Endothelial cell of hepatic sinusoid (primary cell): Measurements from ENCODE around the gene DPF1.
"Not testable (repeated sequence)": the region's sequence is repeated elsewhere in the genome, so short reads cannot be mapped to it uniquely, and the experiment has no call there.

ENCODE experiments used
- in situ Hi-C: cut with HindIII; loops from 2 replicates; pipeline ENCODE4 v1.10.0; 2017; ENCODE audit warnings: low sequenced_read_pairs

Gene DPF1

GRCh38 chr19:38251564-38252051 lies 27.6 kb upstream of the DPF1 start:
- in situ Hi-C loops, result loop anchor here (5.0 kb wide), 2 partner anchors 66 to 276 kb away; partner anchors contain the start of genes KCNK6 and YIF1B

- in situ Hi-C loops, result loop anchor here (5.0 kb wide), 2 partner anchors 66 to 276 kb away; partner anchors contain the start of genes KCNK6 and YIF1B
These were observed 27.0 kb upstream of the DPF1 start for GRCh38 chr19:38250821-38251563.

DNA sequence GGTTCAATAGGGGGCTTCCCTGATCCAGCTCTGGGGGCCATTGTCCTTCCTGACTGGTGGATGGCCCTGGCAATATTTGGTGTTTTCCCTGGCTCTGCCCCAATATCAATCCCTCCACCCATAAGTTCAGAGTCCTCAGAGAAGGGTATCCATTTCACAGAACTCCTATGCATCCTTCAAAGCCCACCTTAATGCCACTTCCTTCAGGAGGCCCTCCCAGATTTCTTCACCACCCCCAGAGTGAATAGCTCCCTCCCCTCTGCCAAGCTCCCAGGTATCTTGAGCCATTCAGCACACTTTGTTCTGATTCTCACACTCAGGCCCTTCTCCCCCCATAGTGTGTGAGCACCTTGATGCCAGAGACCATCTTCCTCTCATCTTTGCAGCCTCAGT lies 26.4 kb upstream of the DPF1 start:
- in situ Hi-C loops, result loop anchor here (5.0 kb wide), 2 partner anchors 67 to 277 kb away; partner anchors contain the start of genes KCNK6 and YIF1B

GRCh38 chr19:38248421-38248820 lies 24.4 kb upstream of the DPF1 start:
- in situ Hi-C loops, result no loop called here

- in situ Hi-C loops, result no loop called here
These were observed 23.8 kb upstream of the DPF1 start for GRCh38 chr19:38247734-38248268.

- in situ Hi-C loops, result no loop called here
These were observed 23.1 kb upstream of the DPF1 start for GRCh38 chr19:38247126-38247525.

GRCh38 chr19:38245826-38246498 lies 21.9 kb upstream of the DPF1 start:
- in situ Hi-C loops, result no loop called here

- in situ Hi-C loops, result no loop called here
These were observed 19.3 kb upstream of the DPF1 start for GRCh38 chr19:38243279-38243673.

GRCh38 chr19:38239816-38240215 lies 15.8 kb upstream of the DPF1 start:
- in situ Hi-C loops, result no loop called here

DNA sequence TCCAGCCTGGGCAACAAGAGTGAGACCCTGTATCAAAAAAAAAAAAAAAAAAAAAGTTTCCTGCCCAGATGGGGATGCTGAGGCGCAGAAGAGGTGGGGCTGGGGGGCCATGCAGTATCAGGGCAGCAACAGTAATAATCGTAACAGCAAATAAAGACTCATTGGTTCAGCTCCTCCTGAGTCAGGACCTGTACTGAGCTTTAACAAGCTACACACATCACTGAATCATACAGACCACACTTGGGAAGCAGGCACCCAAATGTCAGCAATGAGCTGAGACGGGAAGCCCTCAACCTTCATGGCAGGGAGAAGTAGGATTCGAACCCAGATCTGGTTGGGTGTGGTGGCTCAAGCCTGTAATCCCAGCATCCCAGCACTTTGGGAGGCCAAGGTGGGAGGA lies 10.6 kb upstream of the DPF1 start:
- in situ Hi-C loops, result loop anchor here (5.0 kb wide), 3 partner anchors 33 to 123 kb away; no protein-coding TSS in a partner anchor

GRCh38 chr19:38233740-38234251 lies 9.8 kb upstream of the DPF1 start:
- in situ Hi-C loops, result loop anchor here (5.0 kb wide), 3 partner anchors 34 to 124 kb away; no protein-coding TSS in a partner anchor

GRCh38 chr19:38231918-38232317 lies 7.9 kb upstream of the DPF1 start:
- in situ Hi-C loops, result loop anchor here (5.0 kb wide), 3 partner anchors 35 to 125 kb away; no protein-coding TSS in a partner anchor

GRCh38 chr19:38230506-38231133 lies 6.6 kb upstream of the DPF1 start:
- in situ Hi-C loops, result loop anchor here (5.0 kb wide), 3 partner anchors 37 to 127 kb away; no protein-coding TSS in a partner anchor

DNA sequence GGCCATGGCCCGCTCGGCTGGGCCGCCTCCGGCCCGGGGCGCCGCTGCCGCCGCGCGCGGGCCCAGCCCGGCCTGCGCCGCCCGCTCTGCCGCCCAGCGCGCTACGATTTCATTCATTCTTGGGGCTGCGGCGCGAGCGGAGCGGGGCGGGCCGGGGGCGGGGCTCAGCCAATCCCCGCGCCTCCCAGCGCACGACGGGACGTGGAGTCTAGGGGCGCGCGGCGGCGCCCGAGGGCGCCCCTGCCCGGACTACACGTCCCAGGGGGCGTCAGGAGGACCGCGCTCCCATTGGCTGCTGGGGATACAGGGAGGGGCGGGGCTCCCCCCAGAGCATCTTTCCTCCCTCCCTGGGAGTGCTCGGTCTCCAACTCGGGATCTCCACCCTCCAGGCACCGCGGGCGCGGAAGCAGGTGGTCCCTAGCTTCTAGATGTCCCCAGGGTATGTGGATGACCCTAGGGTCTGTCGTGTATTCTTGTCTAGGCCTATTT lies 5.6 kb upstream of the DPF1 start:
- in situ Hi-C loops, result loop anchor here (5.0 kb wide), 3 partner anchors 38 to 128 kb away; no protein-coding TSS in a partner anchor

GRCh38 chr19:38228491-38229439 lies 4.7 kb upstream of the DPF1 start:
- in situ Hi-C loops, result no loop called here

GRCh38 chr19:38228005-38228377 lies 4.0 kb upstream of the DPF1 start:
- in situ Hi-C loops, result no loop called here

DNA sequence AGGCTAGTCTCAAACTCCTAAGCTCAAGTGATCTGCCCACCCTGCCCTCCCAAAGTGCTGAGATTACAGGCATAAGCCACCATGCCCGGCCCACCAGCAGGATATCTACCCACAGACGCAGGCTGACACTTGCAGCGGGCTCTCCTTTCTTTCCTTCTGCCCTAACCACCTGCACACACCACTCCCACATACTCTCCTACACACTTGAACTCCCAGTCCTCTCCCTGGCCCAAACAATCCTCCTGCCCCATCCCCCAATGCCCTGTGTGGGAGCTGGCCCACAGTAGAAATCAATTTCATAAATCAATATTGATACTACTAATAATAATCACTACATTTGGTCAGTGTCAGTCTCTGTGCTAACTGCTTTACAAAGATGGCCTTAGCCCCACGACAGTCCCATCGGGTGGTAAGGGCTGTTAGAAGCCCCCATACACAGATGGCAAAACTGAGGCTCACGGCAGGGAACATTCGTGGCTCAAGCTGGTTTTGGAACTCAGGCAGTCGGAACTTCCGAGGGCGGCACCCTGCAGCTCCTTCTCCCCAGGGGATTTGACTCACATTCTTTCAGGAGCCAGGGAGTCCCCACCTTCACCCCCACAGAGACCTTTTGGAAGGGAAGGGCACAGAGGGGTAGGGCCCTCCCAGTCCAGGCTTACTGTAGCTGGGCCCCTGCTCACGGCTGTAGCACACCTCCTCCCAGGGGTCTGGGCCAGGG lies 3.4 kb upstream of the DPF1 start:
- in situ Hi-C loops, result no loop called here

- in situ Hi-C loops, result not testable (repeated sequence)
These were observed 819 bp upstream of the DPF1 start for GRCh38 chr19:38224863-38225218.

DNA sequence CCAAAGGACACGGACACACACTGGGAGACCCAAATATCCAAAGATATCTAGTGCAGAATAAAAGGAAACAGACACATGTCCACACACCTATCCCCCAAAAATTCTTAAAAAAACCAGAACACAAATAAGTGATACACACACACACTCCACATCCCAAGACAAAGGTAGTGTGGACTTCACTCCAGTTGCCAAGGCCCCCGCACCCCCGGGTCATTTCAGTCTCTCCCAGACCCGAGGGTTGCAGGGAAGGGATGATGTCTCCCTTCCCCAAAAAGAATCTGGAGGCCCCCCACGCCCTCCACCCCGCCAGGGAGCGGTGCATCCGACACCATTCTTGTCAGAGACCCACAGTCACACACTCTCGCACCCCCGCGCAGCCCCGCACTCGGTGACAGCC lies 407 bp downstream of the DPF1 start:
- in situ Hi-C loops, result no loop called here
